Cardiac muscle cell (in vitro differentiated cells and primary cell): ENCODE results near the gene CNNM1. TPM values are rescaled to one million over a fixed set of nuclear protein-coding genes. Genes with fewer than 3 reads are reported as not detected.

Experiments
- DNase-seq, 2 donors: peaks; one replicate each; pipeline versions ENCODE4 v3.0.0 to v3.0.0-alpha.2; 2010 to 2017; ENCODE audit warnings: low read depth in 1 of 2, low spot score in 1 of 2
- H3K27ac ChIP-seq: fragments of 200-600 bp; sonication (generic); 2 replicates; pipeline ENCODE4 v1.5.1; 2016
- H3K27me3 ChIP-seq: fragments of 200-600 bp; sonication (generic); 2 replicates; pipeline ENCODE4 v1.6.0; 2016; ENCODE audit warnings: control low read depth
- H3K36me3 ChIP-seq: fragments of 200-600 bp; sonication (generic); 2 replicates; pipeline ENCODE4 v1.5.1; 2016; ENCODE audit warnings: control low read depth
- H3K4me1 ChIP-seq: fragments of 200-600 bp; sonication (generic); 2 replicates; pipeline ENCODE4 v1.8.1; 2017; ENCODE audit warnings: low read depth, mild to moderate bottlenecking, mixed run types
- H3K4me3 ChIP-seq: fragments of 200-600 bp; sonication (generic); 2 replicates; pipeline ENCODE4 v1.5.1; 2016; ENCODE audit warnings: mild to moderate bottlenecking
- H3K9me3 ChIP-seq: fragments of 200-600 bp; sonication (generic); 2 replicates; pipeline ENCODE4 v1.5.1; 2017; ENCODE audit warnings: low read depth, mild to moderate bottlenecking, control low read depth
- CTCF ChIP-seq: IDR thresholded peaks from 2 replicates; pipeline ENCODE4 v1.5.1; 2012; ENCODE audit warnings: low read depth, mild to moderate bottlenecking, low read length
- polyA plus RNA-seq: library from polyadenylated mRNA; unstranded; fragments of >200 nt; fragmentation: Nextera tagmentation; extraction: Ambion mirVana; gene quantifications from 2 replicates; pipeline ENCODE4 v1.2.1, GENCODE V29; 2016
- total RNA-seq: library from RNA; depleted of rRNA; stranded (reverse); fragments of >200 nt; gene quantifications from 2 replicates; pipeline ENCODE4 v1.2.3, GENCODE V29; 2016

CNNM1 gene
- total and polyA plus RNA-seq, 2 experiments from 2014 or later, result 1.7 to 2.8 TPM

- H3K4me3 ChIP-seq, result no peak overlapping the region
- no peaks in the 10 kb centered on the region for H3K9me3 ChIP-seq
- peaks cover 3% of the 10 kb centered on the region for H3K36me3 ChIP-seq
- H3K27me3 ChIP-seq, result no peaks in the 10 kb centered on the region
- peak; percentile 14 for TF ChIP-seq CTCF
- H3K27ac ChIP-seq, result peak overlapping the region; percentile 42
- peaks cover 19% of the 10 kb centered on the region for H3K4me1 ChIP-seq
- DNase-seq, result no peak
Measured at GRCh38 chr10:99433378-99434020, 104.3 kb downstream of the CNNM1 start.

- H3K4me1 ChIP-seq, result peaks cover 9% of the 10 kb centered on the region
- H3K36me3 ChIP-seq, result peaks cover 3% of the 10 kb centered on the region
- H3K27me3 ChIP-seq, result no peaks in the 10 kb centered on the region
- H3K4me3 ChIP-seq, result no peak overlapping the region
- no peaks in the 10 kb centered on the region for H3K9me3 ChIP-seq
- DNase-seq, result peak; percentile 60 to 62
- TF ChIP-seq CTCF, result peak; percentile 43
- no peak overlapping the region for H3K27ac ChIP-seq
Measured at GRCh38 chr10:99435986-99436638, 107.0 kb downstream of the CNNM1 start.

GRCh38 chr10:99438890-99439289, 109.7 kb downstream of the CNNM1 start:
- TF ChIP-seq CTCF, result no peak
- Histone ChIP-seq H3K36me3 (peaks cover 3% of the 10 kb centered on the region), H3K4me1 (no peaks in the 10 kb centered on the region), H3K9me3 (no peaks in the 10 kb centered on the region), H3K27me3 (no peaks in the 10 kb centered on the region), H3K27ac (no peak overlapping the region), H3K4me3 (no peak overlapping the region)
- no peak for DNase-seq

GRCh38 chr10:99442394-99442793, 113.2 kb downstream of the CNNM1 start:
- Histone ChIP-seq H3K4me3 (no peak overlapping the region), H3K27me3 (no peaks in the 10 kb centered on the region), H3K9me3 (no peaks in the 10 kb centered on the region), H3K27ac (no peak overlapping the region), H3K4me1 (peaks cover 5% of the 10 kb centered on the region), H3K36me3 (no peaks in the 10 kb centered on the region)
- TF ChIP-seq CTCF, result no peak
- DNase-seq, result no peak

- Histone ChIP-seq H3K36me3 (no peaks in the 10 kb centered on the region), H3K9me3 (no peaks in the 10 kb centered on the region), H3K27me3 (no peaks in the 10 kb centered on the region), H3K27ac (no peak overlapping the region), H3K4me1 (peaks cover 5% of the 10 kb centered on the region), H3K4me3 (no peak overlapping the region)
- no peak for DNase-seq
- no peak for TF ChIP-seq CTCF
Measured at GRCh38 chr10:99443500-99443899, 114.3 kb downstream of the CNNM1 start.

Other genes with a start within 250 kb of the CNNM1 start
- gene HPSE2, start 93.5 kb upstream of the CNNM1 start, total RNA-seq, result 6.1 and 7.5 TPM in 2 replicates
- 0.87 and 9.8 TPM in 2 replicates for gene HPSE2, start 93.5 kb upstream of the CNNM1 start, polyA plus RNA-seq
- 114 and 142 TPM in 2 replicates for gene GOT1, start 101.3 kb downstream of the CNNM1 start, total RNA-seq
- gene GOT1, start 101.3 kb downstream of the CNNM1 start, polyA plus RNA-seq, result 243 and 245 TPM in 2 replicates
- gene NKX2-3, start 203.6 kb downstream of the CNNM1 start, total RNA-seq, result not detected in 2 replicates
- 0.39 TPM in 1 of 2 replicates, not detected in the other for gene NKX2-3, start 203.6 kb downstream of the CNNM1 start, polyA plus RNA-seq